Measurements from ENCODE around the gene ARFGEF3.

The ARFGEF3 gene

GRCh38 chr6:138310294-138310693 lies 148.6 kb downstream of the ARFGEF3 start:
- Histone ChIP-seq H3K36me3 (replicated peaks) (no peaks in the 10 kb centered on the region), H3K27me3 (replicated peaks) (no peaks in the 10 kb centered on the region), H3K4me3 (ENCODE audit: low read depth, low read length) (no peak overlapping the region), H3K27ac (no peak overlapping the region)
- TF ChIP-seq CTCF (IDR thresholded peaks at IDR 0.05; ENCODE audit: low read depth, low read length, missing control alignments) = no peak
- no peak for DNase-seq
- in situ Hi-C loops (cut with HindIII; ENCODE audit: low pct_ligation_motif_present, low sequenced_read_pairs) = no loop called here

GRCh38 chr6:138310821-138311220 lies 149.1 kb downstream of the ARFGEF3 start:
- in situ Hi-C loops (cut with HindIII; ENCODE audit: low pct_ligation_motif_present, low sequenced_read_pairs) = no loop called here
- H3K27ac ChIP-seq = no peak overlapping the region
- DNase-seq = no peak
- no peak for TF ChIP-seq CTCF (IDR thresholded peaks at IDR 0.05; ENCODE audit: low read depth, low read length, missing control alignments)
- H3K4me3 ChIP-seq (ENCODE audit: low read depth, low read length) = no peak overlapping the region
- H3K27me3 ChIP-seq (replicated peaks) = no peaks in the 10 kb centered on the region
- H3K36me3 ChIP-seq (replicated peaks) = no peaks in the 10 kb centered on the region

- in situ Hi-C loops (cut with HindIII; ENCODE audit: low pct_ligation_motif_present, low sequenced_read_pairs) = no loop called here
- DNase-seq = no peak
- TF ChIP-seq CTCF (IDR thresholded peaks at IDR 0.05; ENCODE audit: low read depth, low read length, missing control alignments) = no peak
- H3K4me3 ChIP-seq (ENCODE audit: low read depth, low read length) = no peak overlapping the region
- no peaks in the 10 kb centered on the region for H3K27me3 ChIP-seq (replicated peaks)
- no peak overlapping the region for H3K27ac ChIP-seq
- H3K36me3 ChIP-seq (replicated peaks) = no peaks in the 10 kb centered on the region
Observed at GRCh38 chr6:138311268-138311667, 149.5 kb downstream of the ARFGEF3 start.

- H3K4me3 ChIP-seq (ENCODE audit: low read depth, low read length) = no peak overlapping the region
- TF ChIP-seq CTCF (IDR thresholded peaks at IDR 0.05; ENCODE audit: low read depth, low read length, missing control alignments) = no peak
- no peaks in the 10 kb centered on the region for H3K36me3 ChIP-seq (replicated peaks)
- in situ Hi-C loops (cut with HindIII; ENCODE audit: low pct_ligation_motif_present, low sequenced_read_pairs) = no loop called here
- DNase-seq = no peak
- no peak overlapping the region for H3K27ac ChIP-seq
- no peaks in the 10 kb centered on the region for H3K27me3 ChIP-seq (replicated peaks)
Observed at GRCh38 chr6:138318741-138319375, 157.1 kb downstream of the ARFGEF3 start.

GRCh38 chr6:138321934-138322333 lies 160.2 kb downstream of the ARFGEF3 start:
- DNase-seq = no peak
- H3K27ac ChIP-seq = no peak overlapping the region
- no peaks in the 10 kb centered on the region for H3K27me3 ChIP-seq (replicated peaks)
- H3K4me3 ChIP-seq (ENCODE audit: low read depth, low read length) = no peak overlapping the region
- no peak for TF ChIP-seq CTCF (IDR thresholded peaks at IDR 0.05; ENCODE audit: low read depth, low read length, missing control alignments)
- H3K36me3 ChIP-seq (replicated peaks) = no peaks in the 10 kb centered on the region
- in situ Hi-C loops (cut with HindIII; ENCODE audit: low pct_ligation_motif_present, low sequenced_read_pairs) = no loop called here

GRCh38 chr6:138323821-138324220 lies 162.1 kb downstream of the ARFGEF3 start:
- Histone ChIP-seq H3K27me3 (replicated peaks) (no peaks in the 10 kb centered on the region), H3K27ac (no peak overlapping the region), H3K36me3 (replicated peaks) (no peaks in the 10 kb centered on the region), H3K4me3 (ENCODE audit: low read depth, low read length) (no peak overlapping the region)
- no peak for TF ChIP-seq CTCF (IDR thresholded peaks at IDR 0.05; ENCODE audit: low read depth, low read length, missing control alignments)
- in situ Hi-C loops (cut with HindIII; ENCODE audit: low pct_ligation_motif_present, low sequenced_read_pairs) = no loop called here
- no peak for DNase-seq

Measured in brain microvascular endothelial cell (primary cell).